ENCODE measurements around the gene B4GALT3. TPM values are rescaled to one million over a fixed set of nuclear protein-coding genes. Genes with fewer than 3 reads are reported as not detected.

Gene B4GALT3
- total RNA-seq, 1 experiment from 2014 or later: 39.6 TPM

- intact Hi-C loops (cut with micrococcal nuclease; ENCODE audit: unreplicated experiment): no loop called here
- BruUV-seq (replicated peaks): no TSS peak
- Histone ChIP-seq H3K4me3 (ENCODE audit: low read depth, low read length) (no peak overlapping the region), H3K4me1 (peaks cover 17% of the 10 kb centered on the region), H3K36me3 (ENCODE audit: control insufficient read depth, insufficient read depth, low read length) (peaks cover 5% of the 10 kb centered on the region), H3K9me3 (no peaks in the 10 kb centered on the region), H3K27me3 (replicated peaks; ENCODE audit: control insufficient read depth, insufficient read depth, low read length) (no peaks in the 10 kb centered on the region)
- Mint-ChIP-seq H3K27ac (ENCODE audit: unreplicated experiment) (no peak overlapping the region), H3K4me1 (ENCODE audit: low read depth, unreplicated experiment) (peaks cover 13% of the 10 kb centered on the region), H3K4me3 (ENCODE audit: unreplicated experiment) (no peak overlapping the region), H3K9me3 (ENCODE audit: unreplicated experiment) (no peaks in the 10 kb centered on the region), H3K36me3 (ENCODE audit: insufficient read depth, unreplicated experiment) (peaks cover 77% of the 10 kb centered on the region), H3K27me3 (ENCODE audit: insufficient read depth, unreplicated experiment) (no peaks in the 10 kb centered on the region)
- ChIA-PET POLR2A (no interaction called here), CTCF (interaction anchor here (0.6 to 0.7 kb wide), 2 partner anchors 11 to 467 kb away, joined by 3 read pairs; no protein-coding TSS in a partner anchor)
- DNase-seq: no peak
- TF ChIP-seq CTCF (IDR thresholded peaks at IDR 0.05; ENCODE audit: insufficient read depth in 1 of 2, low read depth in 1 of 2, low read length in 1 of 2, severe bottlenecking in 1 of 2, unreplicated experiment in 1 of 2): no peak
Measured at GRCh38 chr1:161121834-161122233, 55.5 kb downstream of the B4GALT3 start.

Small RNA genes within 50 kb of the gene (microRNA-seq; reads per million reads assigned to microRNA genes)
- 0.93 reads per million for gene MIR5187

Other genes with a start within 250 kb of the B4GALT3 start
- gene ITLN2, start 222.7 kb downstream of the B4GALT3 start, total RNA-seq (2022): 0.93 and 1.3 TPM in 2 replicates
- 182 and 196 TPM in 2 replicates for gene F11R, start 156.4 kb downstream of the B4GALT3 start, total RNA-seq (2022)
- 24.8 and 26.8 TPM in 2 replicates for gene TSTD1, start 138.5 kb downstream of the B4GALT3 start, total RNA-seq (2022)
- gene USF1, start 131.5 kb downstream of the B4GALT3 start, total RNA-seq (2022): 49.7 and 52.7 TPM in 2 replicates
- gene ARHGAP30, start 107.6 kb downstream of the B4GALT3 start, total RNA-seq (2022): not detected in 2 replicates
- gene NECTIN4, start 87.9 kb downstream of the B4GALT3 start, total RNA-seq (2022): 0.20 and 0.74 TPM in 2 replicates
- 2.0 and 2.2 TPM in 2 replicates for gene KLHDC9, start 79.1 kb downstream of the B4GALT3 start, total RNA-seq (2022)
- 80.0 and 88.0 TPM in 2 replicates for gene PFDN2, start 59.5 kb downstream of the B4GALT3 start, total RNA-seq (2022)
- 41.8 and 42.1 TPM in 2 replicates for gene NIT1, start 59.4 kb downstream of the B4GALT3 start, total RNA-seq (2022)
- gene DEDD, start 44.8 kb downstream of the B4GALT3 start, total RNA-seq (2022): 33.8 and 37.0 TPM in 2 replicates
- gene UFC1, start 23.5 kb downstream of the B4GALT3 start, total RNA-seq (2022): 98.2 and 105 TPM in 2 replicates
- 38.2 and 39.8 TPM in 2 replicates for gene USP21, start 18.0 kb downstream of the B4GALT3 start, total RNA-seq (2022)
- gene PPOX, start 11.1 kb downstream of the B4GALT3 start, total RNA-seq (2022): 25.0 and 25.4 TPM in 2 replicates
- gene ADAMTS4, start 21.5 kb upstream of the B4GALT3 start, total RNA-seq (2022): 0.23 and 0.32 TPM in 2 replicates
- gene NDUFS2, start 24.9 kb upstream of the B4GALT3 start, total RNA-seq (2022): 110 and 115 TPM in 2 replicates
- gene FCER1G, start 37.8 kb upstream of the B4GALT3 start, total RNA-seq (2022): 1.5 and 2.6 TPM in 2 replicates
- 711 and 784 TPM in 2 replicates for gene APOA2, start 46.1 kb upstream of the B4GALT3 start, total RNA-seq (2022)
- gene TOMM40L, start 48.6 kb upstream of the B4GALT3 start, total RNA-seq (2022): 23.1 and 24.0 TPM in 2 replicates
- gene NR1I3, start 60.7 kb upstream of the B4GALT3 start, total RNA-seq (2022): not detected in 2 replicates
- gene PCP4L1, start 81.2 kb upstream of the B4GALT3 start, total RNA-seq (2022): 2.5 and 3.3 TPM in 2 replicates
- gene MPZ, start 132.5 kb upstream of the B4GALT3 start, total RNA-seq (2022): 0.20 and 0.23 TPM in 2 replicates
- gene SDHC, start 136.9 kb upstream of the B4GALT3 start, total RNA-seq (2022): 261 and 268 TPM in 2 replicates
- not detected in 2 replicates for gene CFAP126, start 190.4 kb upstream of the B4GALT3 start, total RNA-seq (2022)

Measured in Caco-2 (cell line).